Breast epithelium (tissue), 4 donors: ENCODE results near the gene LTO1. TPM values are rescaled to one million over a fixed set of nuclear protein-coding genes. Genes with fewer than 3 reads are reported as not detected.

ENCODE experiments used
- DNase-seq, 2 donors: peaks; one replicate each; pipeline ENCODE4 v3.0.0-alpha.2; 2019; ENCODE audit warnings: low spot score in 2 of 2
- H3K27ac ChIP-seq, 2 donors: fragments of 200-600 bp; sonication (generic) in 1 of 2; one replicate each; pipeline ENCODE4 v1.5.1; 2016 to 2019; ENCODE audit warnings: mild to moderate bottlenecking in 1 of 2
- H3K27me3 ChIP-seq, 2 donors: fragments of 200-600 bp; sonication (generic) in 1 of 2; one replicate each; pipeline versions ENCODE4 v1.5.1 to v1.6.0; 2017 to 2019; ENCODE audit warnings: control low read depth in 1 of 2, mild to moderate bottlenecking in 1 of 2
- H3K36me3 ChIP-seq: fragments of 200-600 bp; one replicate; pipeline ENCODE4 v1.5.1; 2019
- H3K4me1 ChIP-seq, 2 donors: fragments of 200-600 bp; sonication (generic); one replicate each; pipeline ENCODE4 v1.5.1; 2016 to 2019; ENCODE audit warnings: control low read depth in 1 of 2
- H3K4me3 ChIP-seq, 3 donors: fragments of 200-600 bp; sonication (generic); 1 replicate in 2 of 3; 2 replicates in 1 of 3; pipeline ENCODE4 v1.5.1; 2016 to 2019; ENCODE audit warnings: mild to moderate bottlenecking in 3 of 3, moderate library complexity in 2 of 3
- H3K9me3 ChIP-seq, 2 donors: fragments of 200-600 bp; sonication (generic) in 1 of 2; one replicate each; pipeline ENCODE4 v1.5.1; 2016 to 2019; ENCODE audit warnings: control low read depth in 1 of 2
- CTCF ChIP-seq, 3 donors: fragments of 450-650 bp; IDR thresholded peaks; one replicate each; pipeline ENCODE4 v1.5.1; 2016 to 2017; ENCODE audit warnings: antibody characterized with exemption in 3 of 3, mild to moderate bottlenecking in 3 of 3, moderate library complexity in 3 of 3
- POLR2A ChIP-seq: fragments of 450-650 bp; IDR thresholded peaks from one replicate; pipeline ENCODE4 v1.6.1; 2016; ENCODE audit warnings: antibody characterized with exemption, mild to moderate bottlenecking, moderate library complexity
- POLR2AphosphoS5 ChIP-seq, 3 donors: sonication (generic); formaldehyde crosslinking; IDR thresholded peaks; one replicate each; pipeline ENCODE4 v1.6.1; 2017; ENCODE audit warnings: antibody characterized with exemption in 3 of 3
- intact Hi-C: fragments of 100-400 bp; cut with DNase I; formaldehyde crosslinking; loops from one replicate; pipeline ENCODE4 v1.15.1; 2023; ENCODE audit warnings: low total_unique reads
- total RNA-seq, 3 donors: library from RNA; depleted of rRNA; stranded (reverse); fragments of >200 nt; gene quantifications; one replicate each; pipeline ENCODE4 v1.1.0, GENCODE V29; 2016

The LTO1 gene
- total RNA-seq, 3 donors from 2014 or later: 14.1 to 25.5 (median 18.7) TPM

DNA sequence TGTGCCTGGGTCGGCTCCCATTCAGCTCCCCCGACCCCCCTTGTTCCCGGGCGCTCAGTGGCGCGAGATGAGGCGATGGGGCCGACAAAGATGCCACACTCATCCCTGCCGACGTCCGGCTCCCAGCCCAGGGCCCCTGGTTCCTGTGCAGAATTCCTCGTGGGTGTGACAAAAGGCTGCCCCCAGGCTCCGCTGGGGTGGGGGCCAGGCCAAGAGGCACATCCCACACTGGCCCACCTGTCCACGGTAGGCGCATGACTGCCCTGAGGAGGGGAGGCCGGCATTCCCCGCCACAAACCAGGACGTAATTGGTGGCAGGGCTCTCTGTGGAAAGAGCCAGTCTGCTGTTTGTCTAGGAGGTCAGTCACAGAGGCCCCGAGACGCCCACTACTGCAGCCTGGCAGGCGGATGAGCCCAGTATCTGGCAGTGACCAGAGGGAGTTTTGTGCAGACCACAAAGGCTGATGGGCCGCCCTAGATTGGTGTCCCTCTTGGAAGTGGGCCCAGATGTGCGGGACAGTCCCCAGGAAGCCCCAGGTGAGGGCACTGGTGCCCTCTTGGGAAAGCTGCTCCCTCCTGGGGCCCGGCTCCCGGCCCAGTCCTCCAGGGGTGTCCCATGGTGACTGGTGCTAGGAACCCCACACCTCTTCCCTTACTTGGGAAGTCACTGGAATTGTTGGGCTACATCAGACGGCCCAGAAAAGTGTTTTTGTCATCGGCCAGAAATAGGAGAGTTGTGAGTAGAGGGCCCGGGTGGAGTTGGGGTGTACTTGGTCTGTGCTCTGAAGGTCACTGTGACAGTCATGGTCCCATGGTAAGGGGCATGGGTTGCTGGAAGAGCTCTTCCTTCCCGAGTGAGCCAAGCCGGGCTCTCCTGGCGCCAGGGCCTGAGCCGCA, 28.4 kb downstream of the LTO1 start:
- Histone ChIP-seq H3K9me3 (no peaks in the 10 kb centered on the region), H3K27ac (peak overlapping the region in 1 of 2 donors; percentile 38), H3K36me3 (no peaks in the 10 kb centered on the region), H3K27me3 (no peaks in the 10 kb centered on the region), H3K4me3 (no peak overlapping the region), H3K4me1 (peaks cover 5 to 12% of the 10 kb centered on the region in 2 donors)
- intact Hi-C loops: loop anchor here (5.0 to 10.0 kb wide), 2 partner anchors 352 to 1011 kb away; partner anchors contain the start of gene MYEOV
- TF ChIP-seq CTCF (IDR thresholded peaks at IDR 0.05) (no peak), POLR2A (no peak), POLR2AphosphoS5 (IDR thresholded peaks at IDR 0.05) (no peak)
- no peak for DNase-seq

DNA sequence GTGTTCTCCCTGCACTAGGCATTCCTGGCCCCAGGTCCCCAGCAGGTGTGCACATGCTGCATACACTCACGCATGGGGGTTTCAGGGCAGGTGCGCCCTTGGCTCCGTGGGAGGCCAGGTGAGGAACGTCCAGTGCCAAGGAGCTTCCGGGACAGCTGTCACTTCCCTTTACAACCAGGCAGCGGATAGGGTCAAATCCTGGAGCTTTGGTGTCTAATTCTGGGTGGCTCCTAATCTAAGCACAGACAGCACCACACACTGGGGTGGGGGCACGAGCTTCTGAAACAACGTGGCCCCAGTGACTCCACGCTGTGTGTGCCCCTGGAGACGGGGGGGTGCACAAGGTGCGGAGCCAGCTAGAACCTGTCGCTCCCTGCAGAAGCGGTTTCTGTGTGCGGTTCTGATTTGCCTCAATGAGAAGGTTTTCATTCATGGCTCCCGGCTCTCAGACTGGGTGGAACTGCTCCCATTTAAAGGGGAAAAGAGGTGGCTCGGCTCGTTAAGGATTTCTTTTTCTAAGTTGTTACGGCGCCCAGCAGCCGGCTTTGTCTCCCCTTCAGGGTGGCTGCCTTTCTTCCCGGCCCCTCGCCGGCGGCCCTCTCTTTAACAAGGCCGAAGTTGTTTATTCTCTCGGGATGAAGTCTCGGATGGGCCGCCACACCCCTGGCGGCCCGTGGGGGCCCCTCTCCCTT, 29.2 kb downstream of the LTO1 start:
- intact Hi-C loops: loop anchor here (2.0 to 10.0 kb wide), 3 partner anchors 351 to 1011 kb away; partner anchors contain the start of gene MYEOV
- DNase-seq: no peak
- Histone ChIP-seq H3K27ac (no peak overlapping the region), H3K36me3 (no peaks in the 10 kb centered on the region), H3K27me3 (no peaks in the 10 kb centered on the region), H3K9me3 (no peaks in the 10 kb centered on the region), H3K4me1 (peaks cover 8 to 12% of the 10 kb centered on the region in 2 donors), H3K4me3 (no peak overlapping the region)
- TF ChIP-seq POLR2A: no peak
- no peak for TF ChIP-seq POLR2AphosphoS5 (IDR thresholded peaks at IDR 0.05)
- TF ChIP-seq CTCF (IDR thresholded peaks at IDR 0.05): no peak

DNA sequence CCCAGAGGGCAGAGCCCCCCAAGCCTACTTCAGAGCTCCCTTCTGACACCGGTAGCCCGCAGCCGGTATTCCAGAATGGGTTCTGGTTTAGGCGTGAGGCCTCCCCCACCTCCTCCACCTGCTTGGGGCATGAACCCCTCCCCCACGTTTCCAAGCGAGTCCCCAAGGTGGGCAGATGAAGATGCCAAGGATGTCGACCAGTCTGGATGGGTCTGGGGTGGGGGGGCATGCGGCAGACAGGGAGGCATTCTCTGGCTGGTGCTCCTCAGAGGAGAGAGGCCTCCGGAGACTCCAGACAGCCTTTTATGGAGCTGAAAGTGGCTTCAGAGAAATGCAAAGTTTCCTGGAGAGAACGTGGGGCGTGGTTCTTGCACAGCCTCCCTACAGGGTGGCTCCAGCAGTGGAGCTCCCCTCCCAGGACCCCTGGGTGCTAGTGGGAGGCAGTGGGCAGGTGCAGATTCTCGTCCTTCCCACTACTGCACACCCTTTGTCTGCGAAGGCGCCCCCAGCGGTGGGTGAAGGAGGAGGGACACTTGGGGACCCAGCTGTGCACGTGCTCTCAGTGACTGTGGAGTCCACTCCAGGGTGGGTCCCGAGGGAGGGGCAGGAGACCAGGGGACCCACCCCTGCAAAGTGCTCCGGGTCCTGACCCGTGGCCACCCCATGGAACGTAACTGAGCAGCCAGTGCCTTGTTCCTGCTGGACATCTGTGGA, 30.0 kb downstream of the LTO1 start:
- no peaks in the 10 kb centered on the region for H3K9me3 ChIP-seq
- peak overlapping the region in 1 of 2 donors; percentile 43 for H3K27ac ChIP-seq
- no peaks in the 10 kb centered on the region for H3K36me3 ChIP-seq
- H3K4me3 ChIP-seq: no peak overlapping the region
- H3K27me3 ChIP-seq: no peaks in the 10 kb centered on the region
- intact Hi-C loops: loop anchor here (2.0 to 10.0 kb wide), 3 partner anchors 350 to 1012 kb away; partner anchors contain the start of gene MYEOV
- TF ChIP-seq CTCF (IDR thresholded peaks at IDR 0.05): no peak
- TF ChIP-seq POLR2A: no peak
- no peak for TF ChIP-seq POLR2AphosphoS5 (IDR thresholded peaks at IDR 0.05)
- H3K4me1 ChIP-seq: peaks cover 12 to 17% of the 10 kb centered on the region in 2 donors
- no peak for DNase-seq

- H3K4me3 ChIP-seq: peak overlapping the region in 2 of 3 donors; percentile 84 to 89
- no peaks in the 10 kb centered on the region for H3K36me3 ChIP-seq
- H3K4me1 ChIP-seq: peaks cover 12 to 21% of the 10 kb centered on the region in 2 donors
- no peaks in the 10 kb centered on the region for H3K9me3 ChIP-seq
- peak overlapping the region; percentile 0 to 43 for H3K27ac ChIP-seq
- intact Hi-C loops: loop anchor here (2.0 to 10.0 kb wide), 2 partner anchors 350 to 546 kb away; partner anchors contain the start of gene MYEOV
- peak; percentile 48 to 82 for DNase-seq
- no peak for TF ChIP-seq POLR2A
- TF ChIP-seq POLR2AphosphoS5 (IDR thresholded peaks at IDR 0.05): no peak
- no peak for TF ChIP-seq CTCF (IDR thresholded peaks at IDR 0.05)
- no peaks in the 10 kb centered on the region for H3K27me3 ChIP-seq
Observed at GRCh38 chr11:69644071-69644961, 30.8 kb downstream of the LTO1 start.
